GM18951 (cell line): Measurements from ENCODE around the gene ATAD3B.
A peak's percentile ranks its signal among the peaks of the same experiment; 100 is the strongest.
"Not testable (repeated sequence)": the region's sequence is repeated elsewhere in the genome, so short reads cannot be mapped to it uniquely, and the experiment has no call there.

Source experiments
- POLR2A ChIP-seq: IDR thresholded peaks from 4 replicates; pipeline ENCODE4 v1.6.1; 2011; ENCODE audit warnings: mild to moderate bottlenecking; ENCODE audit not compliant: insufficient read length, insufficient read depth; ENCODE audit errors: extremely low read depth
- in situ Hi-C: fragments of 300-500 bp; cut with MboI; formaldehyde crosslinking; loops from one replicate; pipeline ENCODE4 v1.12.0; 2022; ENCODE audit warnings: low sequenced_read_pairs, mixed read lengths, inconsistent platforms; ENCODE audit not compliant: unreplicated experiment

ATAD3B gene

GRCh38 chr1:1437033-1437903 is 34.3 kb upstream of the ATAD3B start:
- TF ChIP-seq POLR2A: no peak
- in situ Hi-C loops: no loop called here

GRCh38 chr1:1437904-1438376 is 33.6 kb upstream of the ATAD3B start:
- peak; percentile 54 for TF ChIP-seq POLR2A
- in situ Hi-C loops: no loop called here

GRCh38 chr1:1438531-1439381 is 32.8 kb upstream of the ATAD3B start:
- no peak for TF ChIP-seq POLR2A

GRCh38 chr1:1439546-1440261 is 31.9 kb upstream of the ATAD3B start:
- in situ Hi-C loops: no loop called here
- no peak for TF ChIP-seq POLR2A

More at GRCh38 chr1:1438531-1439381, 32.8 kb upstream of the ATAD3B start:
- in situ Hi-C loops: no loop called here

- in situ Hi-C loops: no loop called here
- TF ChIP-seq POLR2A: no peak
Measured at GRCh38 chr1:1440262-1441001, 31.1 kb upstream of the ATAD3B start.

- no peak for TF ChIP-seq POLR2A
- in situ Hi-C loops: no loop called here
Measured at GRCh38 chr1:1441002-1441888, 30.3 kb upstream of the ATAD3B start.

- no peak for TF ChIP-seq POLR2A
- in situ Hi-C loops: no loop called here
Measured at GRCh38 chr1:1442069-1442770, 29.3 kb upstream of the ATAD3B start.

GRCh38 chr1:1446631-1447030 is 24.9 kb upstream of the ATAD3B start:
- in situ Hi-C loops: loop anchor here (5.0 kb wide), 1 partner anchor 51 kb away; no protein-coding TSS in a partner anchor

- in situ Hi-C loops: loop anchor here (5.0 kb wide), 1 partner anchor 48 kb away; no protein-coding TSS in a partner anchor
- no peak for TF ChIP-seq POLR2A
Measured at GRCh38 chr1:1449099-1449739, 22.3 kb upstream of the ATAD3B start, which contains the start of gene ATAD3C. TSS of gene ATAD3C (plus strand) at chr1:1449689. CDS start at chr1:1450684, 995 bp downstream.

- in situ Hi-C loops: not testable (repeated sequence)
Measured at GRCh38 chr1:1450616-1451015, 20.9 kb upstream of the ATAD3B start.

- TF ChIP-seq POLR2A: no peak
- in situ Hi-C loops: no loop called here
Measured at GRCh38 chr1:1451696-1452364, 19.7 kb upstream of the ATAD3B start.

GRCh38 chr1:1452365-1452739 is 19.2 kb upstream of the ATAD3B start:
- in situ Hi-C loops: not testable (repeated sequence)
